Muscle layer of duodenum (tissue), 2 donors: ENCODE measurements around the gene MRGPRD.

Experiments
- H3K27ac ChIP-seq: one replicate; pipeline ENCODE4 v1.7.0; 2013; ENCODE audit warnings: mild to moderate bottlenecking, low read length
- H3K27me3 ChIP-seq: one replicate; pipeline ENCODE4 v1.7.0; 2013; ENCODE audit warnings: low read depth, mild to moderate bottlenecking, control low read depth, low read length
- H3K36me3 ChIP-seq, 2 donors: one replicate each; pipeline ENCODE4 v1.7.0; 2013; ENCODE audit warnings: low read length in 2 of 2, control low read depth in 1 of 2, mild to moderate bottlenecking in 1 of 2; ENCODE audit not compliant: insufficient read depth in 2 of 2, control insufficient read depth in 1 of 2
- H3K4me1 ChIP-seq, 2 donors: one replicate each; pipeline ENCODE4 v1.7.0; 2013; ENCODE audit warnings: low read length in 2 of 2, mild to moderate bottlenecking in 2 of 2, control low read depth in 1 of 2, moderate library complexity in 1 of 2; ENCODE audit not compliant: insufficient read depth in 2 of 2, control insufficient read depth in 1 of 2
- H3K4me3 ChIP-seq, 2 donors: one replicate each; pipeline ENCODE4 v1.7.0; 2013; ENCODE audit warnings: low read length in 2 of 2, low read depth in 1 of 2, mild to moderate bottlenecking in 1 of 2
- H3K9me3 ChIP-seq, 2 donors: one replicate each; pipeline ENCODE4 v1.7.0; 2013; ENCODE audit warnings: low read length in 2 of 2, control low read depth in 1 of 2, mild to moderate bottlenecking in 1 of 2; ENCODE audit not compliant: control insufficient read depth in 1 of 2
- donor health status: healthy.

MRGPRD gene

GRCh38 chr11:68980776-68981065 lies at the start of gene MRGPRD:
Gene MRGPRD (minus strand): TSS chr11:68980986. CDS start chr11:68980986, 0 bp downstream.
- Histone ChIP-seq H3K4me1 (no peaks in the 10 kb centered on the region), H3K4me3 (no peak within 1 kb of the TSS), H3K36me3 (no peaks in the 10 kb centered on the region), H3K27me3 (no peaks in the 10 kb centered on the region), H3K27ac (no peak within 1 kb of the TSS), H3K9me3 (peaks cover 0 to 3% of the 10 kb centered on the region in 2 donors)

- H3K36me3 ChIP-seq = no peaks in the 10 kb centered on the region
- H3K27ac ChIP-seq = no peak overlapping the region
- peaks cover 0 to 3% of the 10 kb centered on the region in 2 donors for H3K4me1 ChIP-seq
- H3K27me3 ChIP-seq = no peaks in the 10 kb centered on the region
- no peak overlapping the region for H3K4me3 ChIP-seq
- no peaks in the 10 kb centered on the region for H3K9me3 ChIP-seq
Measured at GRCh38 chr11:69030301-69030700, 49.5 kb upstream of the MRGPRD start.

- H3K4me1 ChIP-seq = no peaks in the 10 kb centered on the region
- no peak overlapping the region for H3K4me3 ChIP-seq
- H3K27me3 ChIP-seq = no peaks in the 10 kb centered on the region
- H3K9me3 ChIP-seq = no peaks in the 10 kb centered on the region
- H3K27ac ChIP-seq = no peak overlapping the region
- H3K36me3 ChIP-seq = no peaks in the 10 kb centered on the region
Measured at GRCh38 chr11:69027704-69028372, 47.1 kb upstream of the MRGPRD start.

- no peak overlapping the region for H3K27ac ChIP-seq
- no peaks in the 10 kb centered on the region for H3K9me3 ChIP-seq
- H3K36me3 ChIP-seq = no peaks in the 10 kb centered on the region
- no peak overlapping the region for H3K4me3 ChIP-seq
- no peaks in the 10 kb centered on the region for H3K27me3 ChIP-seq
- H3K4me1 ChIP-seq = no peaks in the 10 kb centered on the region
Measured at GRCh38 chr11:69024509-69024908, 43.7 kb upstream of the MRGPRD start.

- Histone ChIP-seq H3K4me3 (no peak overlapping the region), H3K9me3 (no peaks in the 10 kb centered on the region), H3K27me3 (no peaks in the 10 kb centered on the region), H3K27ac (no peak overlapping the region), H3K36me3 (no peaks in the 10 kb centered on the region), H3K4me1 (no peaks in the 10 kb centered on the region)
Measured at GRCh38 chr11:69022260-69022659, 41.5 kb upstream of the MRGPRD start.

- Histone ChIP-seq H3K9me3 (no peaks in the 10 kb centered on the region), H3K27ac (peak overlapping the region; percentile 39), H3K27me3 (no peaks in the 10 kb centered on the region), H3K4me3 (no peak overlapping the region), H3K36me3 (no peaks in the 10 kb centered on the region), H3K4me1 (peaks cover 0 to 1% of the 10 kb centered on the region in 2 donors)
Measured at GRCh38 chr11:69018924-69019323, 38.1 kb upstream of the MRGPRD start.

- H3K4me1 ChIP-seq = peaks cover 0 to 4% of the 10 kb centered on the region in 2 donors
- no peaks in the 10 kb centered on the region for H3K9me3 ChIP-seq
- no peak overlapping the region for H3K27ac ChIP-seq
- no peaks in the 10 kb centered on the region for H3K27me3 ChIP-seq
- H3K36me3 ChIP-seq = no peaks in the 10 kb centered on the region
- no peak overlapping the region for H3K4me3 ChIP-seq
Measured at GRCh38 chr11:69017951-69018350, 37.2 kb upstream of the MRGPRD start.

GRCh38 chr11:69014898-69015549 lies 34.2 kb upstream of the MRGPRD start:
- Histone ChIP-seq H3K27ac (peak overlapping the region; percentile 90), H3K4me1 (peaks cover 0 to 15% of the 10 kb centered on the region in 2 donors), H3K36me3 (no peaks in the 10 kb centered on the region), H3K27me3 (peaks cover 11% of the 10 kb centered on the region), H3K4me3 (peak overlapping the region in 1 of 2 donors; percentile 93), H3K9me3 (no peaks in the 10 kb centered on the region)

- Histone ChIP-seq H3K4me1 (peaks cover 1 to 23% of the 10 kb centered on the region in 2 donors), H3K27me3 (peaks cover 11% of the 10 kb centered on the region), H3K4me3 (peak overlapping the region in 1 of 2 donors; percentile 93), H3K36me3 (no peaks in the 10 kb centered on the region), H3K9me3 (no peaks in the 10 kb centered on the region), H3K27ac (peak overlapping the region; percentile 90)
Measured at GRCh38 chr11:69014084-69014851, 33.5 kb upstream of the MRGPRD start.

- peak within 1 kb of the TSS; percentile 77 to 93 for H3K4me3 ChIP-seq
- no peaks in the 10 kb centered on the region for H3K9me3 ChIP-seq
- H3K4me1 ChIP-seq = peaks cover 5 to 32% of the 10 kb centered on the region in 2 donors
- H3K36me3 ChIP-seq = peaks cover 0 to 4% of the 10 kb centered on the region in 2 donors
- H3K27me3 ChIP-seq = peaks cover 11% of the 10 kb centered on the region
- peak within 1 kb of the TSS; percentile 90 for H3K27ac ChIP-seq
Measured at GRCh38 chr11:69013009-69013951, 32.5 kb upstream of the MRGPRD start, which contains the start of gene MRGPRF. Gene MRGPRF (minus strand): TSS chr11:69013246. CDS start chr11:69009901, 3,345 bp downstream.
